Measurements from ENCODE around the gene SNN. TPM values are rescaled to one million over a fixed set of nuclear protein-coding genes. Genes with fewer than 3 reads are reported as not detected.

Gene SNN
- total RNA-seq, 2 experiments from 2014 or later: 6.0 to 7.2 TPM

GRCh38 chr16:11712122-11712521, 43.9 kb downstream of the SNN start:
- H3K27me3 Mint-ChIP-seq: no peaks in the 10 kb centered on the region
- no peaks in the 10 kb centered on the region for H3K9me3 Mint-ChIP-seq (ENCODE audit: low read depth)
- peaks cover 4% of the 10 kb centered on the region for H3K4me1 Mint-ChIP-seq
- no peak overlapping the region for H3K27ac Mint-ChIP-seq
- intact Hi-C loops (cut with DNase I, micrococcal nuclease): loop anchor here (5.0 to 10.0 kb wide), 2 partner anchors 757 to 760 kb away; no protein-coding TSS in a partner anchor
- CTCF ChIA-PET: interaction anchor here (0.6 to 2.0 kb wide), 8 partner anchors 10 to 748 kb away, joined by 3 to 8 read pairs (median 4); no protein-coding TSS in a partner anchor
- POLR2A ChIA-PET: no interaction called here
- DNase-seq (no peak), ATAC-seq (no peak)
- no peak overlapping the region for H3K4me3 Mint-ChIP-seq
- peaks cover 21% of the 10 kb centered on the region for H3K36me3 Mint-ChIP-seq (ENCODE audit: low read depth)

DNA sequence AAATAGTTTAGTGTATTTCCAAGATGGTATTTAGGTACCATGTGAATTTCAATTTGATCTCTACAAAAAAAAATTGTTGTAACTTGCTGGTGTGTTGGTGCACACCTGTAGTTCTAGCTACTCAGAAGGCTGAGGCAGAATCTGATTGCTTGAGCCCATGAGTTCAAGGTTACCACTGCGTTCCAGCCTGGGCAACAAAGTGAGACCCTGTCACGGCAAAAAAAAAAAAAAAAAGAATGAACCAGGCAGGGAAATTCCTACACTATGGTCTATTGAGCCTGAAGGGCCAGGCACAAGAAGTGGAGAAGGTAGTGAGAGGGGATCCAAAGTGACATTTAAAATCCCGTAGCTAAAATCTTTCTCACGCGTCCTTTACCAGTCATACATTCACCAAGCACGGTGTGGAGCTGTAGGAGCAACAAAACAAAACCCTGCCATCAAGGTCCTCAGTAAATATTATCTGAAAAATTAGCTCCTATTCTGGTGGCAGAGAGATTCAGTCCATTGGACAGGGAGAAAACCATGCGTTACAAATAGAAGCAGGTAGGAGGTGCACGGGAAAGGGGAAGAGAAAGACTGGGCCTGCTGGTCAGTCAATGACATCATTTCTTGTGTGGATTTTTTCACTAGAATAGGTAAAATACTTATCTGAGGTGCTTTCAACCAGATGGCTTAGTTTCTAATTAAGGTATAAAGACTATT, 47.1 kb downstream of the SNN start:
- CTCF ChIA-PET: interaction anchor here (0.5 to 2.8 kb wide), 25 partner anchors 9 to 762 kb away, joined by 3 to 25 read pairs (median 4); no protein-coding TSS in a partner anchor
- ATAC-seq (no peak), DNase-seq (no peak)
- no peaks in the 10 kb centered on the region for H3K27me3 Mint-ChIP-seq
- no peak overlapping the region for H3K4me3 Mint-ChIP-seq
- no peak overlapping the region for H3K27ac Mint-ChIP-seq
- H3K36me3 Mint-ChIP-seq (ENCODE audit: low read depth): peaks cover 15% of the 10 kb centered on the region
- intact Hi-C loops (cut with DNase I, micrococcal nuclease): loop anchor here (2.0 to 10.0 kb wide), 3 partner anchors 318 to 761 kb away; no protein-coding TSS in a partner anchor
- H3K4me1 Mint-ChIP-seq: peaks cover 6% of the 10 kb centered on the region
- POLR2A ChIA-PET: interaction anchor here (0.6 kb wide), 1 partner anchor 334 kb away, joined by 4 read pairs; no protein-coding TSS in a partner anchor
- H3K9me3 Mint-ChIP-seq (ENCODE audit: low read depth): no peaks in the 10 kb centered on the region

- POLR2A ChIA-PET: no interaction called here
- intact Hi-C loops (cut with DNase I, micrococcal nuclease): loop anchor here in 1 of 2 experiments (5.0 to 10.0 kb wide), 2 partner anchors 319 to 762 kb away; no protein-coding TSS in a partner anchor
- CTCF ChIA-PET: interaction anchor here (0.7 to 1.7 kb wide), 3 partner anchors 38 to 310 kb away, joined by 3 to 4 read pairs (median 4); no protein-coding TSS in a partner anchor
Observed at GRCh38 chr16:11716336-11716735, 48.1 kb downstream of the SNN start.

GRCh38 chr16:11717811-11718210, 49.6 kb downstream of the SNN start:
- Mint-ChIP-seq H3K9me3 (ENCODE audit: low read depth) (no peaks in the 10 kb centered on the region), H3K27me3 (no peaks in the 10 kb centered on the region), H3K4me1 (peaks cover 4% of the 10 kb centered on the region), H3K36me3 (ENCODE audit: low read depth) (peaks cover 22% of the 10 kb centered on the region), H3K27ac (no peak overlapping the region), H3K4me3 (no peak overlapping the region)
- intact Hi-C loops (cut with DNase I, micrococcal nuclease): loop anchor here in 1 of 2 experiments (5.0 to 10.0 kb wide), 2 partner anchors 321 to 763 kb away; no protein-coding TSS in a partner anchor
- ChIA-PET POLR2A (interaction anchor here (0.6 kb wide), 1 partner anchor 213 kb away, joined by 5 read pairs; no protein-coding TSS in a partner anchor), CTCF (interaction anchor here (0.6 to 2.5 kb wide), 6 partner anchors 10 to 186 kb away, joined by 3 to 7 read pairs (median 4); no protein-coding TSS in a partner anchor)
- no peak for DNase-seq
- no peak for ATAC-seq

More at GRCh38 chr16:11716336-11716735, 48.1 kb downstream of the SNN start:
- Mint-ChIP-seq H3K27me3 (no peaks in the 10 kb centered on the region), H3K4me3 (no peak overlapping the region), H3K27ac (no peak overlapping the region), H3K9me3 (ENCODE audit: low read depth) (no peaks in the 10 kb centered on the region), H3K4me1 (peaks cover 6% of the 10 kb centered on the region), H3K36me3 (ENCODE audit: low read depth) (peaks cover 18% of the 10 kb centered on the region)
- DNase-seq (no peak), ATAC-seq (no peak)

- no peak for ATAC-seq
Observed at GRCh38 chr16:11719171-11719570, 50.9 kb downstream of the SNN start.

DNA sequence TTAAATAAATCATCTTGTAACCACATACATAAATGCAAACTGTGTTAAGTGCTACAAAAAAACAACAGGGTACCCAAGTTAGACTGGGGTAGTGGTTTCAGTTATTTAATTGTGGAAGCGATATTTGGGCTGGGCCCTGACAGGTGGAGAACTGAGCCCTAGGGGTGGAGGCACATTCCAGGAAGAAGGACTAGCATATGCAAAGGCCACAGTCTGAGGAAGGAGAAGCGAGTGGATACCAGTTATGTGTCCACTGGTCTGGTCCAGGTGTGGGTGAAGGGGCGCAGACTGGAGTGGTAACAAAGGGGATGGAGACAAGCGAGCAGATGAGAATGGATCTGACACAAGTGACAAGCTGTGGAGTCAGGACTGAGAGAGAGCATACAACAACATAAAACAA, 51.5 kb downstream of the SNN start:
- Mint-ChIP-seq H3K27ac (no peak overlapping the region), H3K36me3 (ENCODE audit: low read depth) (peaks cover 19% of the 10 kb centered on the region), H3K4me3 (no peak overlapping the region), H3K27me3 (no peaks in the 10 kb centered on the region), H3K4me1 (peaks cover 3% of the 10 kb centered on the region), H3K9me3 (ENCODE audit: low read depth) (no peaks in the 10 kb centered on the region)
- ChIA-PET CTCF (interaction anchor here (0.6 to 2.5 kb wide), 3 partner anchors 12 to 188 kb away, joined by 4 to 7 read pairs (median 5); no protein-coding TSS in a partner anchor), POLR2A (interaction anchor here (1.1 kb wide), 1 partner anchor 9 kb away, joined by 5 read pairs; no protein-coding TSS in a partner anchor)
- intact Hi-C loops (cut with DNase I, micrococcal nuclease): loop anchor here in 1 of 2 experiments (2.0 to 10.0 kb wide), 3 partner anchors 91 to 765 kb away; no protein-coding TSS in a partner anchor
- DNase-seq (no peak), ATAC-seq (no peak)

More at GRCh38 chr16:11719171-11719570, 50.9 kb downstream of the SNN start:
- ChIA-PET POLR2A (interaction anchor here (0.9 to 1.1 kb wide), 2 partner anchors 10 to 925 kb away, joined by 4 to 5 read pairs; no protein-coding TSS in a partner anchor), CTCF (interaction anchor here (0.6 to 2.5 kb wide), 6 partner anchors 11 to 756 kb away, joined by 3 to 7 read pairs (median 4); no protein-coding TSS in a partner anchor)
- Mint-ChIP-seq H3K27me3 (no peaks in the 10 kb centered on the region), H3K36me3 (ENCODE audit: low read depth) (peaks cover 21% of the 10 kb centered on the region), H3K27ac (no peak overlapping the region), H3K4me3 (no peak overlapping the region), H3K9me3 (ENCODE audit: low read depth) (no peaks in the 10 kb centered on the region), H3K4me1 (peaks cover 4% of the 10 kb centered on the region)
- DNase-seq: no peak
- intact Hi-C loops (cut with DNase I, micrococcal nuclease): loop anchor here in 1 of 2 experiments (5.0 to 10.0 kb wide), 2 partner anchors 322 to 764 kb away; no protein-coding TSS in a partner anchor

DNA sequence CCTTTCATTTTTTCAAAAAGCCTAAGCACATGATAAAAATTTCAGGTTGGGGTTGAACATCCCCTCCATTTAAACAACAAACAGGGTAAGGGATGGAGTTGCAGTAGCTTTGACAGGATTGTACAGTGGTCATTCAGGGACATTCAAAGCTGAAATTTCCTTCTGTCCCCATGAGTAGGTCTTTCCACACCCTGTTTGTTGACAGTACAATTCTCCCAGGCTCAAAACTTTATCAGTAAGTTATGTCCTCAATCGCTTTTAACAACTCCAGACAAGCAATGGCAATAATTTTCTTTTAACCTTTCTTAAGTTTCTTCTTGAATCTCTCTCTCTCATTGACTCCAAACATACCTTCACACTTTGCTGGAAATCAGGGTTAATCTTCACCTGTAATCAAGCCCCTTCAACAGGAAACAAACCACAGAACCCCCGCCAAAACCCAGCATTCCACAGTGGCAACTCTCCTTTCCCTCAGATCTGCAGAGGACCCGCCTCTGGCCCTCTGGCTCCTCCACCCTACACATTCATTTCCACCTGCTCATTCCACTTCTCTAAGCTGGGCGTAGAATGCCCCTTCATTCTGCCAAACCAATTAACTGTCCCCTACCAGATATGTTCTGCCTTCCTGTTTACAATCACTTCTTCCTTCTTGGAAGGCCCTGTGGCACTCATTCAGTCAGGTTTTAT, 53.7 kb downstream of the SNN start:
- ChIA-PET POLR2A (no interaction called here), CTCF (no interaction called here)
- ATAC-seq (no peak), DNase-seq (no peak)
- Mint-ChIP-seq H3K9me3 (ENCODE audit: low read depth) (no peaks in the 10 kb centered on the region), H3K27ac (peak overlapping the region; percentile 45), H3K27me3 (no peaks in the 10 kb centered on the region), H3K4me3 (no peak overlapping the region), H3K36me3 (ENCODE audit: low read depth) (peaks cover 23% of the 10 kb centered on the region), H3K4me1 (peaks cover 3% of the 10 kb centered on the region)
- intact Hi-C loops (cut with DNase I, micrococcal nuclease): loop anchor here in 1 of 2 experiments (2.0 kb wide), 1 partner anchor 89 kb away; no protein-coding TSS in a partner anchor

GRCh38 chr16:11722468-11722808, 54.2 kb downstream of the SNN start:
- POLR2A ChIA-PET: no interaction called here
- no peak for ATAC-seq
- H3K36me3 Mint-ChIP-seq (ENCODE audit: low read depth): peaks cover 25% of the 10 kb centered on the region

GRCh38 chr16:11725457-11725856, 57.2 kb downstream of the SNN start:
- Mint-ChIP-seq H3K4me3 (no peak overlapping the region), H3K27ac (no peak overlapping the region), H3K36me3 (ENCODE audit: low read depth) (peaks cover 43% of the 10 kb centered on the region), H3K27me3 (no peaks in the 10 kb centered on the region), H3K4me1 (peaks cover 27% of the 10 kb centered on the region), H3K9me3 (ENCODE audit: low read depth) (no peaks in the 10 kb centered on the region)
- DNase-seq (no peak), ATAC-seq (no peak)
- intact Hi-C loops (cut with DNase I, micrococcal nuclease): no loop called here
- ChIA-PET CTCF (interaction anchor here (0.7 to 1.2 kb wide), 4 partner anchors 10 to 318 kb away, joined by 3 to 4 read pairs (median 4); no protein-coding TSS in a partner anchor), POLR2A (interaction anchor here (0.6 kb wide), 2 partner anchors 331 to 756 kb away, joined by 3 read pairs; no protein-coding TSS in a partner anchor)

More at GRCh38 chr16:11722468-11722808, 54.2 kb downstream of the SNN start:
- no peak for DNase-seq
- no peak overlapping the region for H3K27ac Mint-ChIP-seq
- H3K4me3 Mint-ChIP-seq: no peak overlapping the region
- no peaks in the 10 kb centered on the region for H3K9me3 Mint-ChIP-seq (ENCODE audit: low read depth)
- intact Hi-C loops (cut with DNase I, micrococcal nuclease): no loop called here
- H3K4me1 Mint-ChIP-seq: peaks cover 3% of the 10 kb centered on the region
- CTCF ChIA-PET: interaction anchor here (0.8 kb wide), 1 partner anchor 12 kb away, joined by 3 read pairs; no protein-coding TSS in a partner anchor
- no peaks in the 10 kb centered on the region for H3K27me3 Mint-ChIP-seq

- DNase-seq (no peak), ATAC-seq (no peak)
- intact Hi-C loops (cut with DNase I, micrococcal nuclease): no loop called here
- Mint-ChIP-seq H3K27ac (no peak overlapping the region), H3K36me3 (ENCODE audit: low read depth) (peaks cover 41% of the 10 kb centered on the region), H3K9me3 (ENCODE audit: low read depth) (no peaks in the 10 kb centered on the region), H3K4me1 (peaks cover 28% of the 10 kb centered on the region), H3K27me3 (no peaks in the 10 kb centered on the region), H3K4me3 (no peak overlapping the region)
- POLR2A ChIA-PET: no interaction called here
- CTCF ChIA-PET: interaction anchor here (0.7 to 1.2 kb wide), 3 partner anchors 11 to 40 kb away, joined by 3 to 4 read pairs (median 4); no protein-coding TSS in a partner anchor
Observed at GRCh38 chr16:11726008-11726407, 57.8 kb downstream of the SNN start.

All from activated CD4-positive, alpha-beta T cell treated with anti-CD3 and anti-CD28 coated beads for 36 hours (primary cell).